ENCODE results near the gene SMYD2. TPM values are rescaled to one million over a fixed set of nuclear protein-coding genes. Genes with fewer than 3 reads are reported as not detected.

The SMYD2 gene
- total and polyA plus RNA-seq, 2 experiments from 2014 or later: 3.6 to 5.9 TPM

DNA sequence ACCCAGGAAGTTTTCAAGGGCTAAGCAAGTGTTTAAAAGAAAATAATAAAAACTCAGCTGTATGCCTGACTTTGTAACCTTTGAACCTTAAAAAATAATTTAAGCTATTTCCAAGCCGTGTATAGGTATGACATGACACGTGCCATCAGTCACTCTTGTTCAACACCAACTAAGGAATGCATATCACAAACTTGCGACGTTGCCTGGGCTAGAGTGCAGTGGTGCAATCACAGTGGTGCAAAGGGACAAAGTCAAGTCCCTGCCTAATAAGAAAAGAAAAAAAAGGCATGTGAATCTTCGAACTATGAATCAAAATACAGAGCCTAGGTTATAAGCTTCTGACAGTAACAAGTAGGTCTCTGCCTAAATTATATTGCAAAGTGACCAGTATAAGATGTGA, 79.2 kb downstream of the SMYD2 start (continued):
- TF ChIP-seq, protein P1, sequence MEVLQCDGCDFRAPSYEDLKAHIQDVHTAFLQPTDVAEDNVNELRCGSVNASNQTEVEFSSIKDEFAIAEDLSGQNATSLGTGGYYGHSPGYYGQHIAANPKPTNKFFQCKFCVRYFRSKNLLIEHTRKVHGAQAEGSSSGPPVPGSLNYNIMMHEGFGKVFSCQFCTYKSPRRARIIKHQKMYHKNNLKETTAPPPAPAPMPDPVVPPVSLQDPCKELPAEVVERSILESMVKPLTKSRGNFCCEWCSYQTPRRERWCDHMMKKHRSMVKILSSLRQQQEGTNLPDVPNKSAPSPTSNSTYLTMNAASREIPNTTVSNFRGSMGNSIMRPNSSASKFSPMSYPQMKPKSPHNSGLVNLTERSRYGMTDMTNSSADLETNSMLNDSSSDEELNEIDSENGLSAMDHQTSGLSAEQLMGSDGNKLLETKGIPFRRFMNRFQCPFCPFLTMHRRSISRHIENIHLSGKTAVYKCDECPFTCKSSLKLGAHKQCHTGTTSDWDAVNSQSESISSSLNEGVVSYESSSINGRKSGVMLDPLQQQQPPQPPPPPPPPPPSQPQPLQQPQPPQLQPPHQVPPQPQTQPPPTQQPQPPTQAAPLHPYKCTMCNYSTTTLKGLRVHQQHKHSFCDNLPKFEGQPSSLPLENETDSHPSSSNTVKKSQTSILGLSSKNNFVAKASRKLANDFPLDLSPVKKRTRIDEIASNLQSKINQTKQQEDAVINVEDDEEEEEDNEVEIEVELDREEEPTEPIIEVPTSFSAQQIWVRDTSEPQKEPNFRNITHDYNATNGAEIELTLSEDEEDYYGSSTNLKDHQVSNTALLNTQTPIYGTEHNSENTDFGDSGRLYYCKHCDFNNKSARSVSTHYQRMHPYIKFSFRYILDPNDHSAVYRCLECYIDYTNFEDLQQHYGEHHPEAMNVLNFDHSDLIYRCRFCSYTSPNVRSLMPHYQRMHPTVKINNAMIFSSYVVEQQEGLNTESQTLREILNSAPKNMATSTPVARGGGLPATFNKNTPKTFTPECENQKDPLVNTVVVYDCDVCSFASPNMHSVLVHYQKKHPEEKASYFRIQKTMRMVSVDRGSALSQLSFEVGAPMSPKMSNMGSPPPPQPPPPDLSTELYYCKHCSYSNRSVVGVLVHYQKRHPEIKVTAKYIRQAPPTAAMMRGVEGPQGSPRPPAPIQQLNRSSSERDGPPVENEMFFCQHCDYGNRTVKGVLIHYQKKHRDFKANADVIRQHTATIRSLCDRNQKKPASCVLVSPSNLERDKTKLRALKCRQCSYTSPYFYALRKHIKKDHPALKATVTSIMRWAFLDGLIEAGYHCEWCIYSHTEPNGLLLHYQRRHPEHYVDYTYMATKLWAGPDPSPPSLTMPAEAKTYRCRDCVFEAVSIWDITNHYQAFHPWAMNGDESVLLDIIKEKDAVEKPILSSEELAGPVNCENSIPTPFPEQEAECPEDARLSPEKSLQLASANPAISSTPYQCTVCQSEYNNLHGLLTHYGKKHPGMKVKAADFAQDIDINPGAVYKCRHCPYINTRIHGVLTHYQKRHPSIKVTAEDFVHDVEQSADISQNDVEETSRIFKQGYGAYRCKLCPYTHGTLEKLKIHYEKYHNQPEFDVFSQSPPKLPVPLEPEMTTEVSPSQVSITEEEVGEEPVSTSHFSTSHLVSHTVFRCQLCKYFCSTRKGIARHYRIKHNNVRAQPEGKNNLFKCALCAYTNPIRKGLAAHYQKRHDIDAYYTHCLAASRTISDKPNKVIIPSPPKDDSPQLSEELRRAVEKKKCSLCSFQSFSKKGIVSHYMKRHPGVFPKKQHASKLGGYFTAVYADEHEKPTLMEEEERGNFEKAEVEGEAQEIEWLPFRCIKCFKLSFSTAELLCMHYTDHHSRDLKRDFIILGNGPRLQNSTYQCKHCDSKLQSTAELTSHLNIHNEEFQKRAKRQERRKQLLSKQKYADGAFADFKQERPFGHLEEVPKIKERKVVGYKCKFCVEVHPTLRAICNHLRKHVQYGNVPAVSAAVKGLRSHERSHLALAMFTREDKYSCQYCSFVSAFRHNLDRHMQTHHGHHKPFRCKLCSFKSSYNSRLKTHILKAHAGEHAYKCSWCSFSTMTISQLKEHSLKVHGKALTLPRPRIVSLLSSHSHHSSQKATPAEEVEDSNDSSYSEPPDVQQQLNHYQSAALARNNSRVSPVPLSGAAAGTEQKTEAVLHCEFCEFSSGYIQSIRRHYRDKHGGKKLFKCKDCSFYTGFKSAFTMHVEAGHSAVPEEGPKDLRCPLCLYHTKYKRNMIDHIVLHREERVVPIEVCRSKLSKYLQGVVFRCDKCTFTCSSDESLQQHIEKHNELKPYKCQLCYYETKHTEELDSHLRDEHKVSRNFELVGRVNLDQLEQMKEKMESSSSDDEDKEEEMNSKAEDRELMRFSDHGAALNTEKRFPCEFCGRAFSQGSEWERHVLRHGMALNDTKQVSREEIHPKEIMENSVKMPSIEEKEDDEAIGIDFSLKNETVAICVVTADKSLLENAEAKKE (CRISPR knock-in tag; IDR thresholded peaks at IDR 0.05): no peak

GRCh38 chr1:214360525-214361164, 79.7 kb downstream of the SMYD2 start:
- H3K79me2 ChIP-seq (replicated peaks; ENCODE audit: insufficient read depth): 0 out of 2 replicates have a peak, but pooled peaks cover 2% of the 10 kb centered on the region
- Mint-ChIP-seq H3K4me1 (no peaks in the 10 kb centered on the region; the same call in 2 of the 3 replicates), H3K9me3 (no peaks in the 10 kb centered on the region), H3K4me3 (no peak overlapping the region), H3K27me3 (ENCODE audit: insufficient read depth, low read depth, poor library complexity) (peaks cover 2% of the 10 kb centered on the region), H3K36me3 (ENCODE audit: low read depth) (peaks cover 51% of the 10 kb centered on the region), H3K27ac (no peak overlapping the region)
- no peak overlapping the region for H3K4me2 ChIP-seq
- H4K20me1 ChIP-seq (replicated peaks; ENCODE audit: insufficient read depth): no peaks in the 10 kb centered on the region
- peaks cover 17% of the 10 kb centered on the region for H3K36me3 ChIP-seq (ENCODE audit: insufficient read depth)
- no peak overlapping the region for H3K27ac ChIP-seq (ENCODE audit: low read depth)
- H3K27me3 ChIP-seq (ENCODE audit: insufficient read depth): no peaks in the 10 kb centered on the region
- H3F3A ChIP-seq (replicated peaks; ENCODE audit: low read depth): no peaks in the 10 kb centered on the region
- DNase-seq (ENCODE audit: low spot score) (no peak), ATAC-seq (no peak)
- no peak overlapping the region for H2AFZ ChIP-seq
- no peaks in the 10 kb centered on the region for H3K9me2 ChIP-seq (ENCODE audit: insufficient read depth)
- no peaks in the 10 kb centered on the region for H3K4me1 ChIP-seq (ENCODE audit: insufficient read depth)
- H3K4me3 ChIP-seq: no peak overlapping the region
- TF ChIP-seq EZH2 (IDR thresholded peaks at IDR 0.05; ENCODE audit: low read depth, unreplicated experiment) (no peak), STAT1 (IDR thresholded peaks at IDR 0.05; ENCODE audit: unreplicated experiment) (no peak), ETS1 (IDR thresholded peaks at IDR 0.05) (no peak), EZH2phosphoT487 (IDR thresholded peaks at IDR 0.05; ENCODE audit: unreplicated experiment) (no peak), ZNF331 (CRISPR knock-in tag; IDR thresholded peaks at IDR 0.05; ENCODE audit: low read depth) (no peak)
- TF ChIP-seq, protein P2, sequence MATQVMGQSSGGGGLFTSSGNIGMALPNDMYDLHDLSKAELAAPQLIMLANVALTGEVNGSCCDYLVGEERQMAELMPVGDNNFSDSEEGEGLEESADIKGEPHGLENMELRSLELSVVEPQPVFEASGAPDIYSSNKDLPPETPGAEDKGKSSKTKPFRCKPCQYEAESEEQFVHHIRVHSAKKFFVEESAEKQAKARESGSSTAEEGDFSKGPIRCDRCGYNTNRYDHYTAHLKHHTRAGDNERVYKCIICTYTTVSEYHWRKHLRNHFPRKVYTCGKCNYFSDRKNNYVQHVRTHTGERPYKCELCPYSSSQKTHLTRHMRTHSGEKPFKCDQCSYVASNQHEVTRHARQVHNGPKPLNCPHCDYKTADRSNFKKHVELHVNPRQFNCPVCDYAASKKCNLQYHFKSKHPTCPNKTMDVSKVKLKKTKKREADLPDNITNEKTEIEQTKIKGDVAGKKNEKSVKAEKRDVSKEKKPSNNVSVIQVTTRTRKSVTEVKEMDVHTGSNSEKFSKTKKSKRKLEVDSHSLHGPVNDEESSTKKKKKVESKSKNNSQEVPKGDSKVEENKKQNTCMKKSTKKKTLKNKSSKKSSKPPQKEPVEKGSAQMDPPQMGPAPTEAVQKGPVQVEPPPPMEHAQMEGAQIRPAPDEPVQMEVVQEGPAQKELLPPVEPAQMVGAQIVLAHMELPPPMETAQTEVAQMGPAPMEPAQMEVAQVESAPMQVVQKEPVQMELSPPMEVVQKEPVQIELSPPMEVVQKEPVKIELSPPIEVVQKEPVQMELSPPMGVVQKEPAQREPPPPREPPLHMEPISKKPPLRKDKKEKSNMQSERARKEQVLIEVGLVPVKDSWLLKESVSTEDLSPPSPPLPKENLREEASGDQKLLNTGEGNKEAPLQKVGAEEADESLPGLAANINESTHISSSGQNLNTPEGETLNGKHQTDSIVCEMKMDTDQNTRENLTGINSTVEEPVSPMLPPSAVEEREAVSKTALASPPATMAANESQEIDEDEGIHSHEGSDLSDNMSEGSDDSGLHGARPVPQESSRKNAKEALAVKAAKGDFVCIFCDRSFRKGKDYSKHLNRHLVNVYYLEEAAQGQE (IDR thresholded peaks at IDR 0.05; ENCODE audit: unreplicated experiment): no peak

All from GM23338 (cell line).